SK-N-MC (cell line): ENCODE data around the gene UBL4B.

Experiments
- EZH2 ChIP-seq: fragments of 200-600 bp; sonication (generic); IDR thresholded peaks from one replicate; pipeline ENCODE4 v1.6.1; 2017; ENCODE audit warnings: antibody characterized with exemption
- POLR2AphosphoS5 ChIP-seq: IDR thresholded peaks from 2 replicates; pipeline ENCODE4 v1.6.1; 2012; ENCODE audit warnings: mild to moderate bottlenecking, low read depth, low read length, borderline replicate concordance

DNA sequence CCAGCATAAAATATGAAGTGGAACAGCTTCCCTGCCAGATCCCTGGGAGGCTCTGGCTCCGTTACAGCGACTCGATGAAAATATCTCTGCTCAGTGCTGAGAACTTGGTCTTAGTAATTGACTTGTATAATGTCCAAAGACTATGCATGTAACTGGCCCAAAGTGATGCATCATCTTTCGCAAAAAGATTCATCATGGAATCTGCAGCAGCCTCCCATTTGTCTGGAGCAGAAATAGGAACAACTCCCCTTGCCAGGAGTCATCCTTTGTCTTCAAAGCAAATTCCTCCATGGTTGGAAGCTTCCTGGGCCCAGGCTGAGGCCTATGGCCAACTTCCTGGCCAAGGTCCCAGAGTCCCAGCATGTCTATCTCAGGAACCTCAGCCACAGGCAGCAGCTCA, 21.2 kb downstream of the UBL4B start:
- TF ChIP-seq EZH2: no peak
- no peak for TF ChIP-seq POLR2AphosphoS5
